Astrocyte of the cerebellum (primary cell): ENCODE data around the gene C4BPA.

Experiments used
- DNase-seq: peaks from one replicate; pipeline ENCODE4 v3.0.0-alpha.2; 2011; ENCODE audit warnings: low read depth
- H3K4me3 ChIP-seq: 2 replicates; pipeline ENCODE4 v1.5.1; 2011; ENCODE audit warnings: mild to moderate bottlenecking, low read depth, low read length, moderate library complexity
- in situ Hi-C: cut with HindIII; loops from 2 replicates; pipeline ENCODE4 v1.10.0; 2017; ENCODE audit warnings: low sequenced_read_pairs
- TF ChIP-seq, protein P1 (sequence below): IDR thresholded peaks from 2 replicates; pipeline ENCODE4 v1.5.1; 2012; ENCODE audit warnings: low read length, low read depth, moderate library complexity, mild to moderate bottlenecking; ENCODE audit errors: missing control alignments

Gene C4BPA

DNA sequence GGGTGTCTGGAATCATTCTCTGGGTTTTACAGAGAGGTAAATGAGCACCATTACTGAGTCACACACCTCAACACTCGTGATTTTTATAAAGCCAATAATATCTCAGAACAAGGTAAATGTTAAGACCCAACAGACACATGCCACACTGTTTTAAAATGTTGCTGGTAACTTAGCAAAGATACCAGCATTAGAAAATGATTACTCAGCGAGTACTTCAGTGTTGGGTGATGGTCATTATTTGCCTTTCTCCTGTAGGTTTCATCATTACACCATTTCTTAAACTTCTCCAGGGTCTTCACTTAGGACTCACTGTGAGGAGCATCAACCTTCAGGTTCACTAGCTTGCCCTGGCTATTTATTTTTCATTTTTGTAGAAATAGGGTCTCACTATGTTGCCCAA is 22.2 kb upstream of the C4BPA start:
- TF ChIP-seq, protein P1, sequence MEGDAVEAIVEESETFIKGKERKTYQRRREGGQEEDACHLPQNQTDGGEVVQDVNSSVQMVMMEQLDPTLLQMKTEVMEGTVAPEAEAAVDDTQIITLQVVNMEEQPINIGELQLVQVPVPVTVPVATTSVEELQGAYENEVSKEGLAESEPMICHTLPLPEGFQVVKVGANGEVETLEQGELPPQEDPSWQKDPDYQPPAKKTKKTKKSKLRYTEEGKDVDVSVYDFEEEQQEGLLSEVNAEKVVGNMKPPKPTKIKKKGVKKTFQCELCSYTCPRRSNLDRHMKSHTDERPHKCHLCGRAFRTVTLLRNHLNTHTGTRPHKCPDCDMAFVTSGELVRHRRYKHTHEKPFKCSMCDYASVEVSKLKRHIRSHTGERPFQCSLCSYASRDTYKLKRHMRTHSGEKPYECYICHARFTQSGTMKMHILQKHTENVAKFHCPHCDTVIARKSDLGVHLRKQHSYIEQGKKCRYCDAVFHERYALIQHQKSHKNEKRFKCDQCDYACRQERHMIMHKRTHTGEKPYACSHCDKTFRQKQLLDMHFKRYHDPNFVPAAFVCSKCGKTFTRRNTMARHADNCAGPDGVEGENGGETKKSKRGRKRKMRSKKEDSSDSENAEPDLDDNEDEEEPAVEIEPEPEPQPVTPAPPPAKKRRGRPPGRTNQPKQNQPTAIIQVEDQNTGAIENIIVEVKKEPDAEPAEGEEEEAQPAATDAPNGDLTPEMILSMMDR, result no peak
- in situ Hi-C loops, result no loop called here
- H3K4me3 ChIP-seq, result no peak overlapping the region
- DNase-seq, result no peak

DNA sequence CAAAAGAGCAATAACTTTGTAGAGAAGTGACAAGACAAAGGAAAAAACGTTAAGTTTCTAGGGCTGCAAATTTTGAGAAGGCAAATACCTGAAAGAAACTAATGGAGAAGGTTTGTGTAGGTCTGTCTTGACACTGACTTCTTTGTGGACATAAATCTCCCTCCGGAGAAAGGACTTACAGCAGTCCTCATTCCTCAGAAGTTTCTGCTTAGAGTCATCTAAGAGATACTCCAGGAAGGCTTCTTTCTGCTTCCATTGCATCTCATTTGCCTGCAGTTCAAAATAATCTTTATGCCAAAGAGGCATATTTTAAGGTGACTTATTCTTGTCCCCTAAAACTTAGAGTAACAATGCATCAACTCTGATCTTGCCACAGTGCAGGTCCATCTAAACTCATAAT is 19.8 kb upstream of the C4BPA start:
- H3K4me3 ChIP-seq, result no peak overlapping the region

DNA sequence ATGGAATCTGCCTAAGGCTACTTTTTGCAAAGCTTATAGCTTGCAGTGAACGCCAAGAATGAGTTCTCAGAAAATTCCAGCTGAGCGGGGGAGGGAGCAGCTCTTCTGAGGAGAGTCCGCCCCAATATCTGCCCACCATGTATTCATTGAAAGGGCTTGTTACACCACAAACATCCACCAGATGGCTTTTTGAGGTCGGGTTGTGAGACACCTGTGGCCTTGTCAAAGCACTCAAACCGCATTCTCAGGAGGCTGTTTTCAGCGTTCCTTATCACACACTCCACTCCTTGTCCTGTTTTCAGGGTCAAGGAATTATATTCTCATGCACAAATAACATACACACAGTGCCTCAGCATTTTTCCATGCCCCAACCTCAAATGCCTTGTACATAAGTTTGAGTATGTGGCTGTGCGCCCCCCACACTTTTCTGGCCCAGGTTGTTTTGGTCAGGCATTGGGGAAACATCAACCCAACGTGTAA is 19.3 kb upstream of the C4BPA start:
- TF ChIP-seq, protein P1, result peak; percentile 66
- peak; percentile 68 for DNase-seq
- in situ Hi-C loops, result no loop called here
- no peak overlapping the region for H3K4me3 ChIP-seq

More for the DNA sequence above, 19.8 kb upstream of the C4BPA start:
- no peak for DNase-seq
- TF ChIP-seq, protein P1, result no peak
- in situ Hi-C loops, result no loop called here

GRCh38 chr1:207085887-207086286 is 18.1 kb upstream of the C4BPA start:
- no peak overlapping the region for H3K4me3 ChIP-seq
- TF ChIP-seq, protein P1, result no peak
- no peak for DNase-seq
- in situ Hi-C loops, result no loop called here

DNA sequence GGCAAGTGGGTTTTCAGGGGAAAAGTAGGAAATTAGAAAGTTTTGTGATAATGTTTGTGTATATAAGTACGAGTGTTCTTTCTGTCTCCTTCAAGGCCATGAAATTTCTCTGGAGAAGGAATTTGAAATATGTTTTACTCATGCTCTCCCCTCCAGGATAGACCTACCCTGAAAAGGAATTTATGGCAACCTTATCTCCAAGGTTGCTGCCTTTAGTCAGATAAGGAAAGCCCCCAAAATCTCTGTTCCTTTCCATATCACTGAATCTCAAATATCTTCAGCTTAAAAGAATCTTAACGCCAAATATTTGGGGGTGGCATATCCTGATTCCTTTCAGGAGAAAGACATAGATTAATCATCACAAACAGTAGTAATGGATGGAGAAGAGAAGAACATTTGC is 15.9 kb upstream of the C4BPA start:
- no peak for DNase-seq
- TF ChIP-seq, protein P1, result no peak
- no peak overlapping the region for H3K4me3 ChIP-seq
- in situ Hi-C loops, result no loop called here

DNA sequence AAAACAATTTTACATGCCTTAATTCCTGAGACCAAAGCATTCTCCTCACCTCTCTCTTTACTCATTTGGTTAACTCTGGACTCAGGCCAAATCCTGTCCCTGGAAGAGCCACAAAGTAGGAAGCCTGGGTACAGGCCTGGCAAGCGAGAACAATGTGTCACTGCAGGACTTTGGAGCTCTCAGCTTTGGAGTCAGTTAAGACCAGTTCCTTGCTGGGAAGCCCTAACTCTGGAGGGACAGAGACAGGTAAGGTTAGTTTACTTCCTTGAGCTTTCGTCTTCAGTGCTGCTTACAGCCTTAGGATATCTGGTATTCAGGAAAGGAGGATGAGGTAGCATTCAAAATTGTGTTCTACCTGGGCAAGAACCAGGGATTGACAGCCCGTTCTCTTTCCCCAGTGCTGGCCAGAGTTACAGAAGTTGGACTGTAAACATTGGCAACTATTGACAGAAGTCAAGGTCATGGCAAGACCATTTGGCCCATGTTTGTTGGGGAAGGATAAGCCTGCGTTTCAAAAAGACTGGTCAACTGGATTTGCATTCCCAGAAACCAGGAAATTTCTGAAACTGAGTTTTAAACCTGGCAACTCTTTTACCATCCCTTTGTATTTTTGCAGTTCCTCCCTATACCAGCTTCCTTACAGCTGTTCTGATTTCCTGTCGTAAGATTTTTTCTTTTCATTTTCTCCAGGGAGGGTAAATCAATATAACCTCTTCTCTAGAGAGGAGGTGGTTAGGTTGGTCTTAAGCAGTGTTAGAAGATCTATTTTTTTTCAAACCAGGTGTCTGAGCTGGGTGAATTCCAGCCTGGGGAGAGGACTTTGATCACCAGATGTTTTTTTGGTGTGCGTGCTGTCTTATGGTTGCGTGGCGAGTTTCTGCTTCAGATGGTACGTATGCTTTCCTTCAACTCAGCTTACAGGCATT is 15.1 kb upstream of the C4BPA start, which contains the start of gene C4BPB:
Gene C4BPB, plus strand, starts transcription at position 160 of the 926 bp plus-strand sequence. Its CDS starts 672 bp downstream, at position 832.
- in situ Hi-C loops, result no loop called here
- H3K4me3 ChIP-seq, result no peak within 1 kb of the TSS
- TF ChIP-seq, protein P1, result no peak
- DNase-seq, result no peak
